Measurements from ENCODE around the gene MYO5A.
A peak's percentile ranks its signal among the peaks of the same experiment; 100 is the strongest.
"Not testable (repeated sequence)": the region's sequence is repeated elsewhere in the genome, so short reads cannot be mapped to it uniquely, and the experiment has no call there.

MYO5A gene

GRCh38 chr15:52464478-52464877 is 64.2 kb downstream of the MYO5A start:
- TF ChIP-seq, protein P1, sequence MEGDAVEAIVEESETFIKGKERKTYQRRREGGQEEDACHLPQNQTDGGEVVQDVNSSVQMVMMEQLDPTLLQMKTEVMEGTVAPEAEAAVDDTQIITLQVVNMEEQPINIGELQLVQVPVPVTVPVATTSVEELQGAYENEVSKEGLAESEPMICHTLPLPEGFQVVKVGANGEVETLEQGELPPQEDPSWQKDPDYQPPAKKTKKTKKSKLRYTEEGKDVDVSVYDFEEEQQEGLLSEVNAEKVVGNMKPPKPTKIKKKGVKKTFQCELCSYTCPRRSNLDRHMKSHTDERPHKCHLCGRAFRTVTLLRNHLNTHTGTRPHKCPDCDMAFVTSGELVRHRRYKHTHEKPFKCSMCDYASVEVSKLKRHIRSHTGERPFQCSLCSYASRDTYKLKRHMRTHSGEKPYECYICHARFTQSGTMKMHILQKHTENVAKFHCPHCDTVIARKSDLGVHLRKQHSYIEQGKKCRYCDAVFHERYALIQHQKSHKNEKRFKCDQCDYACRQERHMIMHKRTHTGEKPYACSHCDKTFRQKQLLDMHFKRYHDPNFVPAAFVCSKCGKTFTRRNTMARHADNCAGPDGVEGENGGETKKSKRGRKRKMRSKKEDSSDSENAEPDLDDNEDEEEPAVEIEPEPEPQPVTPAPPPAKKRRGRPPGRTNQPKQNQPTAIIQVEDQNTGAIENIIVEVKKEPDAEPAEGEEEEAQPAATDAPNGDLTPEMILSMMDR (IDR thresholded peaks at IDR 0.05; ENCODE audit: extremely low read depth, insufficient read depth, missing control alignments): no peak
- in situ Hi-C loops (cut with MboI; ENCODE audit: low pct_unique_long_range_greater_than_20kb, low sequenced_read_pairs, unreplicated experiment): loop anchor here (25.0 kb wide), 1 partner anchor 127 kb away; no protein-coding TSS in a partner anchor
- DNase-seq (ENCODE audit: low spot score): peak; percentile 63

DNA sequence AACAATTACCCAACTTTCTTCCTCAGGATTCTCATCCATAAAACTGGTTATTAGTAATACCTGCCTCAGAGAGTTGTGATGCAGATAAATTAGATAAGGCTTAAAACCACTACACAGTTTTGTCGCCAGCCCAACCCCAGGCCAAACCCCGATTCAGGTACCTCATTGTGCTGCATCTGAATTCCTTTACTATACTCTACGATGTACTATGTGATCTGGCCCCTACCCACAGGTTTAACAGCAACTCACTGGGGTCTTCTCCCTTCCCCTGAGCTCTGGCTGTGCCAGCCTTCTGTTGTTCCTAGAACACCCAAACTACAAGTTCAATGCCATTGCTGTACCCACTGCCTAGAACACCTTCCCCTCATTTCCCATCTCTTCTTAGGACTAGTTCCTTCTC is 64.6 kb downstream of the MYO5A start:
- DNase-seq (ENCODE audit: low spot score): no peak
- in situ Hi-C loops (cut with MboI; ENCODE audit: low pct_unique_long_range_greater_than_20kb, low sequenced_read_pairs, unreplicated experiment): loop anchor here (25.0 kb wide), 1 partner anchor 127 kb away; no protein-coding TSS in a partner anchor
- TF ChIP-seq, protein P1 (IDR thresholded peaks at IDR 0.05; ENCODE audit: extremely low read depth, insufficient read depth, missing control alignments): no peak

DNA sequence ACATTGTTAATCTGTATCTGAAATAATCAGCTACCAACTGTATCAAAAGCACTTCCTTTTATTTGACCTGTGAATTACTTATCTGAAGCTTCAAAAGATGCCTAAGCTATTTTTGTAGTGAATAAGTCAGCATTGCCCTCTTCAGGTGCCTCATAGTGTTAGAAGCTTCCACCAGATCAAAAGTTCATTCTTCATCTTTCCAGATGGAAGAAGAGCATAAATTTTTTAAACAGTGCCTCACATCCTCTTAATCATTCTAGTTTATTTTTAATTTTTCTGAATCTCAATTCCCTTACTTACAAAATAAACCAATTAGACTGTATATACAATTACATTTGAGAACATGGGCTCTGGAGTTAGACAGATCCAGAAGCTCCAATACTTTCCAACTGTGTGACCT is 65.0 kb downstream of the MYO5A start:
- DNase-seq (ENCODE audit: low spot score): peak; percentile 43

GRCh38 chr15:52462806-52463360 is 65.8 kb downstream of the MYO5A start:
- no peak for DNase-seq (ENCODE audit: low spot score)
- in situ Hi-C loops (cut with MboI; ENCODE audit: low pct_unique_long_range_greater_than_20kb, low sequenced_read_pairs, unreplicated experiment): loop anchor here (25.0 kb wide), 1 partner anchor 126 kb away; no protein-coding TSS in a partner anchor
- TF ChIP-seq, protein P1 (IDR thresholded peaks at IDR 0.05; ENCODE audit: extremely low read depth, insufficient read depth, missing control alignments): no peak

More for the DNA sequence above, 65.0 kb downstream of the MYO5A start:
- in situ Hi-C loops (cut with MboI; ENCODE audit: low pct_unique_long_range_greater_than_20kb, low sequenced_read_pairs, unreplicated experiment): loop anchor here (25.0 kb wide), 1 partner anchor 126 kb away; no protein-coding TSS in a partner anchor
- TF ChIP-seq, protein P1 (IDR thresholded peaks at IDR 0.05; ENCODE audit: extremely low read depth, insufficient read depth, missing control alignments): peak; percentile 44

DNA sequence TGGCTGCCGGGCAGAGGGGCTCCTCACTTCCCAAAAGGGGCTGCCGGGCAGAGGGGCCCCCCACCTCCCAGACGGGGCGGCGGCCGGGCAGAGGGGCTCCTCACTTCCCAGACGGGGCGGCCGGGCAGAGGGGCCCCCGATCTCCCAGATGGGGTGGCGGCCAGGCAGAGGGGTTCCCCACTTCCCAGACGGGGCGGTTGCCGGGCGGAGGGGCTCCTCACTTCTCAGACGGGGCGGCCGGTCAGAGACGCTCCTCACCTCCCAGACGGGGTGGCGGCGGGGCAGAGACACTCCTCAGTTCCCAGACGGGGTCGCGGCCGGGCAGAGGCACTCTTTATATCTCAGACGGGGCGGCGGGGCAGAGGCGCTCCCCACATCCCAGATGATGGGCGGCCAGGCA is 69.0 kb downstream of the MYO5A start:
- in situ Hi-C loops (cut with MboI; ENCODE audit: low pct_unique_long_range_greater_than_20kb, low sequenced_read_pairs, unreplicated experiment): loop anchor here (25.0 kb wide), 1 partner anchor 122 kb away; no protein-coding TSS in a partner anchor
- DNase-seq (ENCODE audit: low spot score): not testable (repeated sequence)

GRCh38 chr15:52459265-52459664 is 69.4 kb downstream of the MYO5A start:
- not testable (repeated sequence) for DNase-seq (ENCODE audit: low spot score)
- in situ Hi-C loops (cut with MboI; ENCODE audit: low pct_unique_long_range_greater_than_20kb, low sequenced_read_pairs, unreplicated experiment): loop anchor here (25.0 kb wide), 1 partner anchor 122 kb away; no protein-coding TSS in a partner anchor

- TF ChIP-seq, protein P1 (IDR thresholded peaks at IDR 0.05; ENCODE audit: extremely low read depth, insufficient read depth, missing control alignments): no peak
- in situ Hi-C loops (cut with MboI; ENCODE audit: low pct_unique_long_range_greater_than_20kb, low sequenced_read_pairs, unreplicated experiment): no loop called here
- no peak for DNase-seq (ENCODE audit: low spot score)
These were observed 80.4 kb downstream of the MYO5A start for GRCh38 chr15:52448011-52448890.

All from GM13977 (cell line).